ENCODE measurements around the gene ITGAX.

DNA sequence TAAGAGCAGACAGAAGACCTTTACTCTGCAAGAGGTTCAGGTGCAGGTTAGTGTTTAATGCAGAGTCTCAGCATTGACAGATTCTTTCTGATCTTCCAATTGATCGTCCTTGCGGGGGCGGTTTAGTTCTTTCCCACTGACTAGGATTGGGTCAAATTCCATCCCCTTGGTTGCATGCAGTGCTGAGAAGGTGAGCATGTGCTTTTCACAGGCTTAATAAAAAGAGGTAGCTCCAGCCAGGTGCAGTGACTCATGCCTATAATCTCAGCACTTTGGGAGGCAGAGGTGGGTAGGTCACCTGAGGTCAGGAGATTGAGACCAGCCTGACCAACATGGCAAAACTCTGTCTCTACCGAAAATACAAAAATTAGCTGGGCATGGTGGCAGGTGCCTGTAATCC is 30.7 kb downstream of the ITGAX start:
- TF ChIP-seq EZH2phosphoT487 (conservative IDR thresholded peaks at IDR 0.05; ENCODE audit: low read length) (no peak), CTCF (IDR thresholded peaks at IDR 0.05; ENCODE audit: insufficient read depth, low read length, poor library complexity, severe bottlenecking) (no peak)
